Tibial nerve (tissue), 4 donors: ENCODE data around the gene HLCS.

Experiments
- EP300 ChIP-seq, 2 donors: sonication (generic); formaldehyde crosslinking; IDR thresholded peaks; one replicate each; pipeline ENCODE4 v1.6.1; 2017; ENCODE audit warnings: antibody characterized with exemption in 2 of 2, mild to moderate bottlenecking in 1 of 2
- POLR2A ChIP-seq, 2 donors: fragments of 450-650 bp; IDR thresholded peaks; one replicate each; pipeline ENCODE4 v1.6.1; 2017; ENCODE audit warnings: antibody characterized with exemption in 2 of 2, mild to moderate bottlenecking in 2 of 2, moderate library complexity in 2 of 2
- TF ChIP-seq, protein P1 (sequence below), 5 experiments: fragments of 200-600 bp in 3 of 5; fragments of 450-650 bp in 2 of 5; sonication (generic) in 3 of 5; IDR thresholded peaks; one replicate each; pipeline ENCODE4 v1.5.1; 2016 to 2019; ENCODE audit warnings: antibody characterized with exemption in 5 of 5, mild to moderate bottlenecking in 3 of 5, moderate library complexity in 2 of 5

DNA sequence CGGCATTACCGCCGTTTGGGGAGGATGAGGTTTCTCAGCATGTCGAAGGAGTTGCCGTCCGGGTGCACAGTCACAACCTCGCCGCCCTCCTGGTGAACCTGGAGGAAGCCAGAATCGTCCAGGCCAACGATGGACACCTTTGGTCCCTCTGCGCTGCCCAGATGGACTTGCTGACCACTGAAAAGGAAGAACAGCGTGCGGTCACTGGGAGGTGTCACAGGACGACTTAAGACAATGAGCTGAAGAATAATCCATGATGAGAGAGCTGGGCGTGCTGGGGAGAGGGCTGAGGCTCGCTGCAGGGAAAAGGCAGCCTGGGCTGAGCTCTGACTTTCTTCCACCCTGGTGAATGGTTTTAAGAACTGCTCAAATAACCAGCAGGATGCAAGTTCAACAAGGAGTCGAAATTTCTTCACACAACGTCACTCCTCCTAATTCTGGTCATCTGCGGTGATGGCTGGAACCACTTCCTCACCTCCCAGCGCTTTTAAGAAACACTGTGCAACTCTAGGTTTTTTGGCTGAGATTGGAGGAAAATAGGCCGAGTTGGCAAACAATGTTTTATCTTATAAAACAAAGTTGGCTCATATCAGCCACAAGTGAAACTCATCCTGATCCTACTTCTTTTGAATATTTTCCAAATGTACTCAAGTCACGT lies 212.1 kb downstream of the HLCS start:
- TF ChIP-seq POLR2A (IDR thresholded peaks at IDR 0.05) (no peak), EP300 (IDR thresholded peaks at IDR 0.05) (no peak)
- TF ChIP-seq, protein P1, sequence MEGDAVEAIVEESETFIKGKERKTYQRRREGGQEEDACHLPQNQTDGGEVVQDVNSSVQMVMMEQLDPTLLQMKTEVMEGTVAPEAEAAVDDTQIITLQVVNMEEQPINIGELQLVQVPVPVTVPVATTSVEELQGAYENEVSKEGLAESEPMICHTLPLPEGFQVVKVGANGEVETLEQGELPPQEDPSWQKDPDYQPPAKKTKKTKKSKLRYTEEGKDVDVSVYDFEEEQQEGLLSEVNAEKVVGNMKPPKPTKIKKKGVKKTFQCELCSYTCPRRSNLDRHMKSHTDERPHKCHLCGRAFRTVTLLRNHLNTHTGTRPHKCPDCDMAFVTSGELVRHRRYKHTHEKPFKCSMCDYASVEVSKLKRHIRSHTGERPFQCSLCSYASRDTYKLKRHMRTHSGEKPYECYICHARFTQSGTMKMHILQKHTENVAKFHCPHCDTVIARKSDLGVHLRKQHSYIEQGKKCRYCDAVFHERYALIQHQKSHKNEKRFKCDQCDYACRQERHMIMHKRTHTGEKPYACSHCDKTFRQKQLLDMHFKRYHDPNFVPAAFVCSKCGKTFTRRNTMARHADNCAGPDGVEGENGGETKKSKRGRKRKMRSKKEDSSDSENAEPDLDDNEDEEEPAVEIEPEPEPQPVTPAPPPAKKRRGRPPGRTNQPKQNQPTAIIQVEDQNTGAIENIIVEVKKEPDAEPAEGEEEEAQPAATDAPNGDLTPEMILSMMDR (IDR thresholded peaks at IDR 0.05) = no peak
